Body of pancreas (tissue), 4 donors: ENCODE data around the gene CORO1C. TPM values are rescaled to one million over a fixed set of nuclear protein-coding genes. Genes with fewer than 3 reads are reported as not detected.

Experiments used
- ATAC-seq: fragments of 150-250 bp; one replicate; pipeline ENCODE4 v1.9.1; 2016
- DNase-seq, 4 donors: peaks; one replicate each; pipeline ENCODE4 v3.0.0-alpha.2; 2019
- H3K27ac ChIP-seq, 4 donors: fragments of 200-600 bp; sonication (generic); 1 replicate in 3 of 4; 2 replicates in 1 of 4; pipeline versions ENCODE4 v1.5.1 to v1.6.1; 2016 to 2019; ENCODE audit warnings: mild to moderate bottlenecking in 1 of 4, mixed read lengths in 1 of 4, moderate library complexity in 1 of 4
- H3K27me3 ChIP-seq, 2 donors: fragments of 200-600 bp; sonication (generic); one replicate each; pipeline ENCODE4 v1.6.0; 2016; ENCODE audit warnings: mild to moderate bottlenecking in 1 of 2
- H3K36me3 ChIP-seq, 2 donors: fragments of 200-600 bp; sonication (generic); replicated peaks in 1 of 2; 2 replicates each; pipeline ENCODE4 v1.5.1; 2016; ENCODE audit warnings: low read depth in 2 of 2; ENCODE audit not compliant: insufficient read depth in 1 of 2
- H3K4me1 ChIP-seq: fragments of 200-600 bp; sonication (generic); one replicate; pipeline ENCODE4 v1.6.0; 2016
- H3K4me3 ChIP-seq, 2 donors: fragments of 200-600 bp; sonication (generic); 1 replicate in 1 of 2; 2 replicates in 1 of 2; pipeline ENCODE4 v1.5.1; 2016 to 2019
- H3K9me3 ChIP-seq, 3 donors: fragments of 200-600 bp; sonication (generic); 1 replicate in 2 of 3; 2 replicates in 1 of 3; pipeline ENCODE4 v1.5.1; 2016
- CTCF ChIP-seq, 7 experiments: fragments of 450-650 bp in 4 of 7; fragments of 200-600 bp in 3 of 7; sonication (generic) in 3 of 7; IDR thresholded peaks; one replicate each; pipeline ENCODE4 v1.5.1; 2016 to 2019; ENCODE audit warnings: antibody characterized with exemption in 7 of 7
- POLR2A ChIP-seq, 3 donors: fragments of 450-650 bp; IDR thresholded peaks; one replicate each; pipeline ENCODE4 v1.6.1; 2016; ENCODE audit warnings: antibody characterized with exemption in 3 of 3, mild to moderate bottlenecking in 2 of 3
- WGBS, 2 donors: methylation state at CpG; one replicate each; pipeline ENCODE4 v1.1.5; 2017; 5-methylcytosine and 5-hydroxymethylcytosine counted together
- intact Hi-C: fragments of 100-400 bp; cut with DNase I; formaldehyde crosslinking; loops from one replicate; pipeline ENCODE4 v1.15.1; 2023
- total RNA-seq, 2 donors: library from RNA; depleted of rRNA; stranded (reverse); fragments of >200 nt; gene quantifications; one replicate each; pipeline ENCODE4 v1.1.0, GENCODE V29; 2016

Gene CORO1C
- total RNA-seq, 2 donors from 2014 or later: 26.7 to 27.4 TPM

- no peak overlapping the region for H3K4me3 ChIP-seq
- H3K27me3 ChIP-seq: no peaks in the 10 kb centered on the region
- peaks cover 7% of the 10 kb centered on the region for H3K4me1 ChIP-seq
- ATAC-seq (no peak), DNase-seq (no peak)
- no peaks in the 10 kb centered on the region for H3K9me3 ChIP-seq
- H3K27ac ChIP-seq: no peak overlapping the region
- no peak for TF ChIP-seq CTCF (IDR thresholded peaks at IDR 0.05)
- intact Hi-C loops: no loop called here
- 91 to 93% methylated on average over 1 of the region's 1 CpG for WGBS, 2 donors
- no peaks in the 10 kb centered on the region for H3K36me3 ChIP-seq
Observed at GRCh38 chr12:108681317-108681716, 50.0 kb downstream of the CORO1C start.

- no peaks in the 10 kb centered on the region for H3K36me3 ChIP-seq
- DNase-seq: no peak
- no peaks in the 10 kb centered on the region for H3K27me3 ChIP-seq
- no peaks in the 10 kb centered on the region for H3K9me3 ChIP-seq
- 84 to 95% methylated on average over 1 of the region's 1 CpG for WGBS, 2 donors
- no peak for TF ChIP-seq CTCF (IDR thresholded peaks at IDR 0.05)
- TF ChIP-seq POLR2A (IDR thresholded peaks at IDR 0.05): no peak
- H3K4me3 ChIP-seq: no peak overlapping the region
- no peak for ATAC-seq
- intact Hi-C loops: no loop called here
- no peaks in the 10 kb centered on the region for H3K4me1 ChIP-seq
- no peak overlapping the region for H3K27ac ChIP-seq
Observed at GRCh38 chr12:108679106-108679681, 52.1 kb downstream of the CORO1C start.

- Histone ChIP-seq H3K4me1 (no peaks in the 10 kb centered on the region), H3K36me3 (no peaks in the 10 kb centered on the region), H3K27ac (no peak overlapping the region), H3K4me3 (no peak overlapping the region), H3K9me3 (no peaks in the 10 kb centered on the region), H3K27me3 (no peaks in the 10 kb centered on the region)
- WGBS, 2 donors: 85 to 88% methylated on average over 9 of the region's 9 CpGs
- TF ChIP-seq CTCF (IDR thresholded peaks at IDR 0.05) (no peak), POLR2A (IDR thresholded peaks at IDR 0.05) (no peak)
- DNase-seq (no peak), ATAC-seq (no peak)
- intact Hi-C loops: no loop called here
Observed at GRCh38 chr12:108678104-108678730, 53.1 kb downstream of the CORO1C start.

GRCh38 chr12:108677381-108677780 lies 53.9 kb downstream of the CORO1C start:
- H3K27me3 ChIP-seq: no peaks in the 10 kb centered on the region
- DNase-seq (no peak), ATAC-seq (no peak)
- intact Hi-C loops: no loop called here
- no peak overlapping the region for H3K27ac ChIP-seq
- TF ChIP-seq CTCF (IDR thresholded peaks at IDR 0.05) (no peak), POLR2A (IDR thresholded peaks at IDR 0.05) (no peak)
- H3K36me3 ChIP-seq: no peaks in the 10 kb centered on the region
- H3K4me1 ChIP-seq: no peaks in the 10 kb centered on the region
- H3K4me3 ChIP-seq: no peak overlapping the region
- H3K9me3 ChIP-seq: no peaks in the 10 kb centered on the region
- 44 to 67% methylated on average over 3 of the region's 3 CpGs for WGBS, 2 donors

- Histone ChIP-seq H3K9me3 (no peaks in the 10 kb centered on the region), H3K4me3 (no peak overlapping the region), H3K27me3 (no peaks in the 10 kb centered on the region), H3K4me1 (no peaks in the 10 kb centered on the region), H3K27ac (no peak overlapping the region), H3K36me3 (no peaks in the 10 kb centered on the region)
- ATAC-seq (no peak), DNase-seq (no peak)
- intact Hi-C loops: no loop called here
- 79 to 82% methylated on average over 5 of the region's 5 CpGs for WGBS, 2 donors
- TF ChIP-seq CTCF (IDR thresholded peaks at IDR 0.05) (no peak), POLR2A (IDR thresholded peaks at IDR 0.05) (no peak)
Observed at GRCh38 chr12:108676707-108677106, 54.6 kb downstream of the CORO1C start.
